ENCODE data around the gene IFT57. TPM values are rescaled to one million over a fixed set of nuclear protein-coding genes. Genes with fewer than 3 reads are reported as not detected.
"Not testable (repeated sequence)": the region's sequence is repeated elsewhere in the genome, so short reads cannot be mapped to it uniquely, and the experiment has no call there.

The IFT57 gene
- total RNA-seq, 2 experiments from 2014 or later = 44.2 to 47.7 TPM

DNA sequence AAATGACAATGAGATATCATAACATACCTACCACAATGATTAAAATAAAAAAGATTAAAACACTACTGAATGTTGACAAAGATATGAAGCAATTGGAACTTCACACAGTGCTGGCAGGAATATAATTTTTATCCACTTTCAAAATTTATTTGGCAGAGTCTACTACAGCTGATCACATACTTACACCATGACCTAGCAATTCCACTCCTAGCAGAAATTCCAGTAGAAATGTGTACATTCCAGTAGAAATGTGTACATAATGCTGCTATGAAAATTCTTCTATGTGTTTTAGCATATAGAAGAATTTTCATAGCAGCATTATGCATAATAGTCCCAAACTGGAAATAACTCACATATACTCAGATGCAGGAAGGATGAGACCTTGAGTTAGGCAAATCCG, 43.5 kb downstream of the IFT57 start:
- ChIA-PET CTCF (interaction anchor here (1.2 kb wide), 1 partner anchor 22 kb away, joined by 3 read pairs; no protein-coding TSS in a partner anchor), POLR2A (no interaction called here)

DNA sequence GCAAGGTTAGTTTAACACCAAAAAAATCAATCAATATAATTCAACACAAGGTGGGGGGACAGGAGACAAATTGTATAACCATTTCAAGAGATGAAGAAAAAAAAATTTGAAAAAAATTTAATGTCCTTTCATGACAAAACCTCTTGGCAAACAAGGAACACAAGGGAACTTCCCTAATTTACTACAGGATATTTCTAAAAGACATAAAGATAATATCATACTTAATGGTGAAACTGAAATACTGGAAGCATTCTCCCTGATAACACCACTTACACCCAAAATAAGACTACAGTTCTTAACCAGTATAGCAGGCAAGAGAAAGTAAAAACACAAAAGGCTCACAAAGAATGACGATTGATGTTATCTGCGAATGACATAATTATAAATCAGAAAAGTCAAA, 44.7 kb downstream of the IFT57 start:
- ChIA-PET POLR2A (no interaction called here), CTCF (no interaction called here)

DNA sequence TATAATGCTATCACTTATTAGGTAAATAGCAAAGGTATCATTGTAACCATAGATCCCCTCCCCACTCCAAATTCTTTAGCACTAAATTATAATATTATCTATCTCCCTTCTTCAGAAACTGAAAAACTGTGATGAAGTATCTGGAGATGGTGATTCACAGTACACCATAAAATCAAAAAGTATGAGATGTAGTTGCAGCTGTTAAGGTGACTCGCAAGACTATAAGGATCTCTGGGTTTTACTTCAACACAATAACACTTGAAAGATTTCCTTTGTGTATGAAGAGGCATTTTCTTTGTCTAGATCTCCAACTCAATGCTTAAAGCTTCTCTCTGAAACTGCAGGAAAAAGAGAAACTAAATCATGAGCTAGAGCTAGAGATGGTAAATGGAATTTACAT, 46.9 kb downstream of the IFT57 start:
- ChIA-PET POLR2A (no interaction called here), CTCF (no interaction called here)

DNA sequence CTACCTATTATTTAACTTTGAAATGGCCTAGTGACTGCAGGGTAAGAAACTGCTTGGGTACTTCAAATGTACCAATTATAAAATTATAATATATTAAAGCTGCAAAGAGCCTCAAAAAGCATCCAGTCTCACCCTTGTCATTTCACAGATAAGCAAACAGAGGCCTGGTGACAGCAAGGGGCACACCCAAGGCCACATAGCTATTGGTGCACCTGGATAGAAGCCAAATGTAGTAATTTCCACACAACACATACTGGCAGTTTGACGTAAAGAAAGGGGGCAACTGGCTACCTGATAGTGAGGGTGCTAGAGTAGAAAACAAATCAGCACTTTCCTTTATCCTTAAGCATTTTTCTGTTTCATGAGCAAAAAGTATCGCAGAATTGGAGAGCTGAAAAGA, 51.1 kb downstream of the IFT57 start:
- ChIA-PET CTCF (no interaction called here), POLR2A (no interaction called here)

DNA sequence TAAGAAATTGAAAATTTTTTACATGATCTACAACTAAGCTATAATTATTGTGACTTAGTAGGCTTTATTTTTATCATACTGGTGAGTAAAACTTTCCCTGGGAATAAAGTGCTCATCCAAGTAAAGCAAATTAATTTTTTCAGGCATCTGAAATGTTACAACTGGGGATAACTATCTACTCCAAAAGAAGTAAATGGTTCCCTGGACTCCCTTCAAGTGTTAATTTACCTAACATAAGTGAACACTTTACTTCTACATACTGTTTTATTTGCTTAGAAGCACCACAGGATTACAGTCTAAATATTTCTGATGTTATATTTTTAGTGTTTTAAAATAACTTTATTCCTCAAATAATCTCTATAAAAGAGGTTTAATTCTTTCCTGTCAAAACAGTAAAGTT, 57.8 kb downstream of the IFT57 start:
- POLR2A ChIA-PET = no interaction called here
- CTCF ChIA-PET = no interaction called here

DNA sequence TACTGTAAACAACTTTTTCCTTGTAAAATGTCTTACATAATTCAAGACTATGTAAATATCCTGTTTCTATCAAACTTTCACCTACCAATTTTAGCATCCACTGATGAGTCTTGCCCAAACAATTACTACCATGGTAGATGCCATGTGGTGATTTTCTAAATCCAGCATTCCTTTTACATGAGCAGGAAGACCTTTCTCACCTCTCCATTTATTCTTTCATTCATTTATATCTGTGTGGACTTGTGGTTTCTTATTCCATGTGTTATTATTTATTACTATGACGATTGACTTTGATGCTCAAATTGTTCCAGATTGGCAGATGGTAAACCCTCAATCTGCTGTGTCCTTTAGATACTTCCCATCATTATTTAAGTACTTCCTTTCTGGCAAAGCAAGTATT, 62.4 kb downstream of the IFT57 start:
- POLR2A ChIA-PET = no interaction called here
- CTCF ChIA-PET = no interaction called here

DNA sequence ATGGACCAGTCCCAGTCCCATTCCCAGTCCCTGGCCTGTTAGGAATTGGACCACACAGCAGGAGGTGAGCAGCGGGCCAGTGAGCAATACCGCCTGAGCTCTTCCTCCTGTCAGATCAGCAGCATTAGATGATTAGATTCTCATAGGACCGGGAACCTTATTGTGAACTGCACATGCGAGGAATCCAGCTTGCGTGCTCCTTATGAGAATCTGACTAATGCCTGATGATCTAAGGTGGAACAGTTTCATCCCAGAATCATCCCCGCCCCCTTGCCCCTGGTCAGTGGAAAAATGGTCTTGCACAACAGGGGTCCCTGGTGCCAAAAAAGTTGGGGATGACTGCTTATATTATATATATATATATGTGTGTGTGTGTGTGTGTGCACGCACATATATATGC, 63.1 kb downstream of the IFT57 start:
- POLR2A ChIA-PET = no interaction called here
- CTCF ChIA-PET = no interaction called here

DNA sequence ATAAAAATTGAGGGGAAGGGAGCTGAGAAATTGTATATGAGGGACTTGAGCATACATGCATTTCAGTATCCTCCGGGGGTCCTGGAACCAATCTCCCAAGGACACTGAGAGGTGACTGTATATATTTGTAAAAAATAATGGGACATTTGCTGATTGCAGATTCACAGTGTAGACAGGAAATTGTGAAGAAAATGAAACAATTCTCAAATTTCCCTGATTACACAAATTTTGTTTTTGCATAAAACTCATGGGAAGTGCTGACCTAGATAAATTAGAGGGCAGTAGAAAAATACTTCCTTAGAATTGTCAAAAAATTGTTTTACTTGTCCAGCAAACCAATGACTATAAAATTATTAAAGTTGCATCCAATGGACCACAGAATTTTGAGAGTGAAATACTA, 64.0 kb downstream of the IFT57 start:
- POLR2A ChIA-PET = no interaction called here

DNA sequence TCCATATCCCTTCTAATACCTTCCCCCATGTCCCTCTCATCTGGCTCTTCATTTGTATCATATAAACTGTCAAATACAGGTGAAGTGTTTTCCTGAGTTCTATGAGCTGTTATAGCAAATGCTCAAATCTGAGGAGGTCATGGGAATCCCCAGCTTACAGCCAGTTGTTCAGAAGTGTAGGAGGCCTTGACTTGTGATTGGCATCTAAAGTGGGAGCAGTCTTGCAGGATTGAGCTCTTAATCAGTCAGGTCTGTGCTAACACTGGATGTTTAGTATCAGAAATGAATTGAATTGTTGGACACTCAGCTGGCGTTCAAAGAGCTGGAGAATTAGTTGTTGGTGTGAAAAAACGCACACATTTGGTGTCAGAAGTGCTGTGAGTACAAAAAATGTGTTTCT, 65.0 kb downstream of the IFT57 start:
- ChIA-PET POLR2A (no interaction called here), CTCF (interaction anchor here (1.1 kb wide), 1 partner anchor 12 kb away, joined by 4 read pairs; no protein-coding TSS in a partner anchor)

More for the DNA sequence above, 64.0 kb downstream of the IFT57 start:
- CTCF ChIA-PET = no interaction called here

DNA sequence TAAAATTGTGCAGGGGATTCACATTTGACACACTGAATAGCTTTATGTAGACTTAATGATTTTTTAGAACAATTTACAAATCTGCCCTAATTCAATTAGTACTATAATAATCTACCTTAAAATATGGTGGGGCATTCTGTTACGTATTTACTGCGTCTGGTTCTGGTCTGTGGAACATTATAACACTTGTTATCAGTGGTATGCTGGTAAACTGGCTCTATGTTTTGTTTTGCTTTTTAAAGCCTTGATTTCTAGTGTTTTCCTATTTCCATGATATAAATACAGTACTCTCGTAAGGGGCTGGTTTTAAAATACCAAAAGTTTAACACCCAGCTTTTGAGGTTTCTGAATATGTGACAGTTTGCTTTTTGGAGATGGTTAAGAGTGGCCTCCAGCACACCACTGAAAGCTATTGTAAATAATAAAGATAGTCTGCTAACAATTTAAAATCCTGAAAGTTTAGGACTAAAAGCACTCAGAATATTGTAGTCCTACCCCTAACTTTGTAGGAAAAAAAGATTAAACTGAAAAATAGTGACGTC, 65.8 kb downstream of the IFT57 start:
- CTCF ChIA-PET = no interaction called here
- POLR2A ChIA-PET = no interaction called here

DNA sequence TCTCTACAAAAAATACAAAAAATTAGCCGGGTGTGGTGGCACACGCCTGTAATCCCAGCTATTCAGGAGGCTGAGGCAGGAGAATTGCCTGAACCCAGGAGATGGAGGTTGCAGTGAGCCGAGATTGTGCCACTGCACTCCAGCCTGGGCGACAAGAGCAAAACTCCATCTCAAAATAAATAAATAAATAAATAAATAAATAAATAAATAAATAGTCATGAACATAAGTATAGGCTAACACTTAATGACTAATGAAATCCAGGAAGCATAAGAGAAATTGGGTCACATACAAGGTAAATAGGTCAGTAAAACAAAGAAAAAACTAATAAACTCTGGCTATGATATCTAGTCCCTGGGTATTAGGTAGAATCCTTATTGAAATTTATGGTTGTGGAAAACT, 66.6 kb downstream of the IFT57 start:
- POLR2A ChIA-PET, CTCF ChIA-PET: not testable (repeated sequence)

DNA sequence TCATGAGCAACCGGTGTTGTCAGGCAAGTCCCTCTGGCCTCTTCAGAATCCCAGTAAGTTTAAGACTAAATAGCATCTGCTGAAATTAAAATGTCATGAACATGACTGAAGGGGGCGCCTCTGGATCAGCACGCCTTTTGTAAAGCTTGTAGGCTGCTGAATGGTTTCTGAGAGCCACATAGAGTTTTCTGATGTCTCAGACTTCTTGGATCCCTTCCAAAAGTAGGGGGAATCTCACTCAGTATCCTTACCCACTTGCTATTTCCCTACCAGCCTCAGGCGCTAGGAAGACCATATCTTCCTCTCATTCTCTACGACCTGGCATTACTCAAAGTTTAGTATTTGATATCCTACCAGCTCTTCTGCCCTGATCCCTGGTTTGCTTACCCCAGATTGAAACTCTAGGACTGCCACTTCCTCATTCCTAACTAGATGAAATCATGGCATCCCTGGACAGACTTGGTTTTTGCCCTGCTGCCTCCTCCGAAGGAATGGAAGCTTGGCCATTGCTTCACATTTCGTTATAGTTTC, 68.7 kb downstream of the IFT57 start:
- CTCF ChIA-PET = interaction anchor here (0.9 to 2.5 kb wide), 6 partner anchors 14 to 324 kb away, joined by 3 to 11 read pairs (median 3); no protein-coding TSS in a partner anchor
- POLR2A ChIA-PET = no interaction called here

DNA sequence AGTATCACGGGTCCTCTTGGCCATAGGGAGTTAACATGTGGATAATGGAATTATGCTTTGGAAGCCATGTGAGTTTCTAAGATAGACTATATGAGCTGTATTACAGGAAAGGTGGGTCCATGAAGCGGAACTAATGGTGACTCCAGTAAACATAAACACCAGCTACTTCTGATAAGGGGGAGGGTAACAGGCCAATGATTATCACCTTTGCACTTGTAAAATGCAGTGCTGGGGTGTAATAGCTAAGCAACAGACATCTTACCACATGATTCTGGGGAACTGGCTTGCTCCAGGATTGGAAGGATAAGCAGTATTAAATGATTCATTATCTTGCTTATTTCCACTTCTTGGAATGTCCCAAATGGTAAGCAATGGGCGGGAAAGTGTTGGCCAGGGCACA, 70.0 kb downstream of the IFT57 start:
- CTCF ChIA-PET = interaction anchor here (2.5 kb wide), 1 partner anchor 325 kb away, joined by 11 read pairs; no protein-coding TSS in a partner anchor
- POLR2A ChIA-PET = no interaction called here

DNA sequence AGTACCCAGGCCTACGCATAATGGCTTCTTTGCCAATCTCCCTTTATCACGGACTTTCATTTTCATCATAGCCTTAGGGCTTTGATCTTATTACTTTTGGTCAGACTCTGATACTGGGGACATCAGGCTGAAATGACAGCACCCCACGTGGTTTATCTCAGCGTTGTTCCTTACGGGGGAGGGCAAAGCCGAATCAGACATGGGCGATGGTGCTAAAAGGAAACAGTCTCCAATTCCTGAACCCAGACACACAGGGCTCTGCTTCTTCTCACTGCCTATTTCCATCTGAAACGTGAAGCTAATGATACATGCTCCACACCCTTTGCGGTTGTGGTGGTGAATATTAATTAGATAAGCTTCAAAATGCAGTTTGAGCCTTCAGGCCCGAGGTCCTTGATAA, 72.0 kb downstream of the IFT57 start:
- ChIA-PET POLR2A (no interaction called here), CTCF (no interaction called here)

DNA sequence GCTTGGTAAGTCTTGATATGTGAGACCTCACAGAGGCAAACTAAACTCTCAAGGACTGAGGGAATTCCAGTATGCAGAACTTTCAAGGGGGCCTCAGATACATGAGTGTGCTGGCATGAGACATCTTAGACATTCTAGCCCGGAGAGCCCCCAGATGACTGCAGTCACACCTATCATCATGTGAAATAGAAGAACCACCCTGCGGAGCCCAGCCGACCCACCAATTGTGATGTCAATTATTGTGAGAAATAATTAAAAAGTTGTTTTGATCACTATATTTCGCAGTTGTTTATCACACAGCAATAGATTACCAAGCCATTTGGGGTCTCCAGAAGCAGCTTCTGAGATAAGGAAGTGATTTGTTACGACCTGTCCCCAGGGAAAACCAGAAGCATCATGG, 76.1 kb downstream of the IFT57 start:
- ChIA-PET CTCF (no interaction called here), POLR2A (no interaction called here)

DNA sequence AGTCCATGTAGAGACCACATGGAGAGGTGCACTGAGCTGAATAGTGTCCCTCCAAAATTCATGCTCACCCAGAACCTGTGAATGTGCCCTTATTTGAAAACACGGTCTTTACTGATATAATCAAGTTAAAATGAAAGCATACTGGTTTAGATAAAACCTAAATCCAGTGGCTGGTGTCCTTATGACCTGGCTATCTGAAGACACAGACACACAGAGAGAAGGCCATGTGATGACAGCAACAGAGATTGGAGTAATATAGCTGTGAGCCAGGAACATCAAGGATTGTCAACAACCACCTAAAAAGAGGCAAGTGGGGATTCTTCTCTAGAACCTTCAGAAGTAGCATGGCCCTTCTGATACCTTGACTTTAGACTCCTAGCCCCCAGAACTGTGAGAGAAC, 76.6 kb downstream of the IFT57 start:
- POLR2A ChIA-PET = no interaction called here
- CTCF ChIA-PET = interaction anchor here (0.8 kb wide), 1 partner anchor 12 kb away, joined by 4 read pairs; no protein-coding TSS in a partner anchor

DNA sequence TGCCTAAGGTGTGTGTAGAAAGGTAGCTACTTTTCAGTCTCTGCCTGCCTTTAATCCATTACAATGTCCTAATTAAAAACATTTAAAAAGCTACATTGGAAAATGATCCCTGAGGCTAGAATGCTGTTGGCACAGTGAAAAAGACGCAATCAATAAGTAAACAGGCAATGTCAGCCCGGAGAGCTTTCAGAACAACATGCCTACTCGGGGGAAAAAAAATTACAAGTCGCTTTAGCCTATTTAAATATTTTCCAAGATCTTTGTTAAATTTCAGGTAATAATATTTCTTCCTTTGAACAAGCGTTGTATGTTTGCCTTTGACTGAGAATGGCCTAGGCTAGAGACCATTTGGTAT, 84.8 kb downstream of the IFT57 start:
- CTCF ChIA-PET = no interaction called here
- POLR2A ChIA-PET = no interaction called here

DNA sequence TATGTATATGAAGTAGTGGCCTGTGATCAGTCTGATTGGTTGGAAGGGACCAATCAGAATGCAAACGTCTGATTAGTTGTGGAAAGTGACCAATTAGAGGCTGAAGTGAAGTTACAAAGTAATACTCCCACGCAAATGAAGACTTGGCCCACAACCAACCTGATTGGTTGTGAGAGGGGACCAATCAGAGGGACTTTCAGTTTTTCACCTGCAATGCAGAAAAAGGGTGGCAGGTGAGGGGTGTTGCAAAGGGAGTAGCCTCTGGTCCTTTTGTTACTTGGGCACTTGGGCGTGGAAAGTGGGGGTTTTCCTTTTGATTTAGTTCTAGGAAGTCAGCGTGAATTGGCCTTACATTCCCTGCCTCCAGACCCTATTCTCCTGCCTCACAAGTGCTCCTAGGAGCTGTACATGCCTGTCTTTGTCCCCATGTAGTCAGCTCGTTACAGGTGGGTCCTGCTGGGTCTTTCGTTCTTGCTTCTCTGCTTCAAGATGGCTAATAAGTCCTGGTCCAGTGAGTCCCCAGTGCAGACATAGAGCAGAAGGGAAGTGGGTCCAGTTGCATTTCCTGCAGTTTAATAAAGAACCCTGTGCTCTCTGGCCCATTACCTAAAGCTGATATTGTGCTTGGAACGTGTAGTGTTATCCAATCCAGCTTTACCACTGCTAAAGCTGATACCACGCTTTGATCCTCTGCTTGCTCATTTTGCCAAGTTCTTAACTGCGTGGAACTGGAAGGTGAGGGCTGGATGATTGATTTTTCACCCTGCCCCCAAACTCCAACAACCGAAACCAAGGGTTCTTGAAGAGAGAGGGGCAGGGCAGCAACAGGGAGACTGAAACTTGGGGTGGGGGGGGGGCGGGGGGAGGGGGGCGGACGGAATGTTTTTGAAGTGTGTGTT, 85.4 kb downstream of the IFT57 start:
- CTCF ChIA-PET = no interaction called here
- POLR2A ChIA-PET = no interaction called here

DNA sequence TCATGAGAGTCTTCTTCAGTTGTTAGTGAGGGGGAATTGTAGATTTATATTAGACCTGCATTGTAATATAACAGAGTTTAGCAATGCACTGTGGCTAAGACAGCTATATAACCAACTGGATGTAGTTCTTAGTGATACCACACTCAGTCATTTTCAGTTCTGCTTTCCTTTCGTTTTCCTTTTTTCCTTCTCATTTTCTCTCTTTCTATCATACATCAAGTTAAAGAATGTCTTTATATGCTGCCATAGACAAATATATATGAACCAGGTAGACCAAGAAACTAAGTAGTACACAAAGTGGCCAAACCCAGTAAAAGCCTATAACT, 87.7 kb downstream of the IFT57 start:
- ChIA-PET POLR2A (no interaction called here), CTCF (no interaction called here)

DNA sequence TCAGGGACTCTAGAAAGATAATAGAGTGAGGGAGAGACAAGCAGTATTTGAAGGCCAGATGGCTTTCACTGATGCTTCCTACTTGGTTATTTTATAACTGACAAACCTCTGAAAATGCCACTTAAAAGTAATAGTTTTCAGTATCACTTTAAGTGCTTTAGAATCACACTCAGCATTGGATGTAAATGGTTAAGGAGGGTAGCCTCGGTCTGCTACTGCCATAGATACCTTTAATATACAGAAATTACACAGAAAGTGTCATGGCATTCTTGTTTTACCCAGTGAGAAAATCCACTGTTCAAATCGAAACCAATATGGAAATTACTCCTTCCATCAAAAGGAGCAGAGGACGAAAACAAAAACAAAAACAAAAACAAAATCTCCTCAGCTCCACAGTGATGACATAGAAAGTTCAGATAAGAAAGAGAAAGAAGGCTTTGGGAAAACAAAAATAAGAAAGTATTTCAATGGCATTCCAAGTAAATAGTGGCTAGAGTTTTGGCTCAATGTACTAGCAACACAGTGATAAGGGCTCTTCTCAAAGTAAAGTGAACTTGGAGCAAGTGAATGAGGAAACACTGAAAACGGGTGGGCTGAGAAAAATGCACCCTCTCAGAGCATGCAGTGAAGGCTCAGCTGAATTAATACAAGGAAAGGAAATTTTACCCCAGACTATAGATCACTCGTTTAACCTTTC, 88.2 kb downstream of the IFT57 start:
- POLR2A ChIA-PET = no interaction called here
- CTCF ChIA-PET = no interaction called here

DNA sequence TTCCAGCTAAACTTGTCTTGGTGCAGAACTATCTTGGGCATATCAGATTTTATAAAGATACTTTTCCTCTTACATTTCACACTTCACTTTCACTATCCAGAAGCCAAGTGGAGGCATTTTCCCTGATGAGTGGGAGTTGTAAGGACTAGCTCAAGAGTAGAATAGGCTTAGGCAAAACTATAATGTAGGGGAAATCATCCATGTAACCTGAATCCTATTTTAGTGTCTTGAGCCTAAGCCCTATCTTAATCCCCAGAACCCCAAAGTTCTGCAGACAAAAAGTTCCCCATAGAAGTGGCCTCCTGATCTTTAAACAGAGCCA, 89.2 kb downstream of the IFT57 start:
- CTCF ChIA-PET = no interaction called here

More for the DNA sequence above, 89.2 kb downstream of the IFT57 start:
- POLR2A ChIA-PET = interaction anchor here (0.6 to 1.5 kb wide), 2 partner anchors 44 to 84 kb away, joined by 3 read pairs; no protein-coding TSS in a partner anchor

Measured in activated CD8-positive, alpha-beta memory T cell treated with anti-CD3 and anti-CD28 coated beads for 36 hours (primary cell).